GM08714 (cell line): Measurements from ENCODE around the gene RAD54L.

Source experiments
- H3K4me3 ChIP-seq: fragments of 200-500 bp; sonication (Bioruptor generic); 2 replicates; pipeline ENCODE4 v1.5.1; 2014; ENCODE audit warnings: mild to moderate bottlenecking, low read length, inconsistent platforms
- ZNF274 ChIP-seq: IDR thresholded peaks from 2 replicates; pipeline ENCODE4 v1.6.1; 2012; ENCODE audit warnings: mild to moderate bottlenecking, low read depth, low read length

Gene RAD54L

GRCh38 chr1:46247436-46248121 is at the start of gene RAD54L:
Gene RAD54L, plus strand, starts transcription at chr1:46247763. Its CDS starts 643 bp downstream, at chr1:46248406.
- TF ChIP-seq ZNF274 = no peak

DNA sequence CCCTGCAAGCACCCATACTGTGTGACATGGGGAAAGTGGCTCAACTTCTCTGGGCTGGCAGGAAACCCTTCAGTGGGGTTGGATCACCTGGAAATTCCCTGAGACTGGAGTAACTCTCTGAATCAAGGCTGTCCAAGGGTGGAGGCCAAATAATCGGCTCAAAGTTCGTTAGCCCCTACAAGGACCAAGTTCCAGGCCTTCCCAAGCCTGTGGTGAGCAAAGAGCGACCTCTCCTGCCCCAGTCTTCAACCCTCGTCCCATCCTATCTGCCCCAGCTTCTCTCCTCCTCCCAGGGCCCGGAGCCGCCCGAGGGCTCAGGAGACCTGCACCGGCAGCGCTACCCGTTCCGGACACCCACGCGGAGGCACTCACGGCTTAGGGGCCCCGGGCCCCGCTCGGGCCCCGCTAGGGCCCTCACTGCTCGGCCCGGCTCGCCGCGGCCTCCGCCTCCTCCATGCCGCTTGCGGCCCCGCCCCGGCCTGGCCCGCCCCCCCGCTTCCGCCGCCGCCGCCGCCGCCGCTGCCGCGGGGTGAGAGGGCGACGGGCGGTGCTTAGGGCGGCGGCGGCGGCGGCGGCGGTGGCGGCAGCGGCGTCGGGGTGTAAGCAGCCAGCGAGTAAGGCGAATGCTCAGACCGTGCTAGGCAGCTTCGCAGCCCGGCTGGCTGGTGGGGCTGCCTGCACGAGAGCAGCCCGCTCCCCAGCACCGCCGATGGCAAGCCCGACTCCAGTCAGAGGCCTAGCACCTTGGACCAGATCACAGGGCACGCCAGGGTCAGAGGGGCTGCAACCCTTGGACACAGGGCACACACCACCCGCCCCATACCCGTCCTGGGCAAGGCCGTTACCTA is 49.4 kb upstream of the RAD54L start, which contains the start of gene POMGNT1:
Gene POMGNT1 (minus strand): TSS at position 471 of the 848 bp plus-strand sequence. CDS start 613 bp downstream, outside the sequence.
- TF ChIP-seq ZNF274 = no peak

More at GRCh38 chr1:46247436-46248121, at the start of gene RAD54L:
- H3K4me3 ChIP-seq = peak within 1 kb of the TSS; percentile 80

GRCh38 chr1:46199233-46199749 is 48.3 kb upstream of the RAD54L start:
- no peak for TF ChIP-seq ZNF274
- H3K4me3 ChIP-seq = peak overlapping the region; percentile 89; the same call in 1 of the 2 replicates

More for the DNA sequence above, 49.4 kb upstream of the RAD54L start, which contains the start of gene POMGNT1:
- H3K4me3 ChIP-seq = peak within 1 kb of the TSS; percentile 89

DNA sequence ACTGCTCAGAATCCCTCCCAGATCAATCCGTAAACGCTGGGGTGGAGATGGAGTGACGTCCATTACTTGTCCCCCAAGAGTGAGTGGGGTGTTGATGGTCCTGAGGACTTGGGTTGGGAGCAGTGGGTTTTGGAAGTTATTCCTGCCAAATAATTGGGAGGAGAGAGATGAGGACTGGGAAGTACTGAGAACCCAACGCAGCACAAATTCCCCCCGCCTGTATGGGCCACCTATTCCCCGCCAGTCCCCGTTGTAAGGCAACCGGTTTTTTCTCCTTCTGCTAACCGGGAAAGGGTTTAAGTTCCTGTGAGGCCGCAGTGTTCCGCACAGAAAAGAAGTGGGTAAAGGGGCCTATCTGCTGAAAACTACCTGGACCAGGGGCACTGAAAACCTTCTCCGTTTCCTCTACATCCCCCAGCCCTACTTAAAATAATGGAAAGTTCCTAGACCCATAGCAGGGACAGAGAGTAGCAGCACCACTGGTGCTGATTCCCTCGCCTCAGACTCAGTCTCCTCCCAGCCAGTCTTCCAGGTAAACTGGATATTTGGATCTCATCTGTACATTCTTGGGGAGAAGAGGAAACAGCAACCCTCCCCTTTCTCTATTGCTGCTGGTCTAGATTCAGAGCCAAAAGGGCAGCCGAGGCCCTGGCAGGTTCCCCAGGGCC is 43.7 kb upstream of the RAD54L start:
- no peak for TF ChIP-seq ZNF274
- no peak overlapping the region for H3K4me3 ChIP-seq

GRCh38 chr1:46204406-46204742 is 43.2 kb upstream of the RAD54L start:
- no peak for TF ChIP-seq ZNF274
- H3K4me3 ChIP-seq = no peak overlapping the region

DNA sequence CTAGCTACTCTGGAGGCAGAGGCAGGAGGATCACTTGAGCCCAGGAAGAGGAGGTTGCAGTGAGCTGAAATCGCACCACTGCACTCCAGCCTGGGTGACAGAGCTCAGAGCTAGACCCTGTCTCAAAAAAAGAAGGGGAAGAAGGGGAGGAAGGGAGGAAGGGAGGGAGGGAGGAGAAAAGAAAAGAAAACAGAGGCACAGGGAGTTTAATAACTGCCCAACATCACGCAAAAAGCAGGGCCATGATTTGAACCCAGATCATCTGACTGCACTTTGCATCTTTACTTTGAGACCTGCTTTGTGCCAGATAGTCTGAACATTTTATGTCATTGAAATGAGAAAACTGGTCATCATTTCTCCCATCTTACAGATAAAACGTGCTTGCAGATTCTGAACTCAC is 42.4 kb upstream of the RAD54L start:
- no peak for TF ChIP-seq ZNF274
- H3K4me3 ChIP-seq = no peak overlapping the region

GRCh38 chr1:46205791-46206190 is 41.8 kb upstream of the RAD54L start:
- TF ChIP-seq ZNF274 = no peak
- H3K4me3 ChIP-seq = no peak overlapping the region

DNA sequence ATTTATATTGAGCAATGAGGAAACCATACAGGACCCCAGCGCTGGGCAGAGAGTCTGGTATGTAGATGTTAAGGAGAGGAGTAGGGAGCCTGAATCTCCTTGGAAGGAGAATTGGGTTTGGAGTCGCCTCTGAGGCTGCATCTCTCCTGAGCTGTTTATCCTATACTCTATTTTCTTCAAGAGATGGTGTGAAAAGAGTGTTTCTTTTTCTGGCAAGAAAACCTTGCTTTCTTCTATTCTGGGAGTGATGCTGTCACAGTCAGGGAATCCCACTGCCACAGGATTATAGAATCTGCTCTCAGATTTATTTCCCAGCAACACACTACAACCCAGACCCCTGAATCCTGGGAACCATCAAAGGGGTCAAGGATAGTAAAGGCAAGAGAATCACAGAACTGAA is 41.2 kb upstream of the RAD54L start:
- H3K4me3 ChIP-seq = no peak overlapping the region
- TF ChIP-seq ZNF274 = no peak

GRCh38 chr1:46210561-46210960 is 37.0 kb upstream of the RAD54L start:
- TF ChIP-seq ZNF274 = no peak
- no peak overlapping the region for H3K4me3 ChIP-seq

- TF ChIP-seq ZNF274 = no peak
- no peak overlapping the region for H3K4me3 ChIP-seq
These were observed 36.5 kb upstream of the RAD54L start for GRCh38 chr1:46211051-46211450.

DNA sequence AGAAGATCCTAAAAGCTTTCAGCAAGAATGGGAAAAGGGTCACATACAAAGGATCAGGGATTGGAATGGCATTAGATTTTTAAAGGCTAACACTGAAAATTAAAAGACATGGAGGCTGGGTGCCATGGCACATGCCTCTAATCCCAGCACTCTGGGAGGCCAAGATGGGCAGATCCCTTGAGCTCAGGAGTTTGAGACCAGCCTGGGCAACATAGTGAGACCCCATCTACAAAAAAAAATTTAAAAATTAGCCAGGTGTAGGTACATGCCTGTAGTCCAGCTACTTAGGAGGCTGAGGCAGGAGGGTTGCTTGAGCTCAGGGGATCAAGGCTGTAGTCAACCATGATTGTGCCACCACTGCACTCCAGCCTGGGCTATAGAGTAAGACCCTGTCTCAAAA is 32.1 kb upstream of the RAD54L start:
- TF ChIP-seq ZNF274 = no peak
- H3K4me3 ChIP-seq = no peak overlapping the region

GRCh38 chr1:46218443-46218842 is 29.1 kb upstream of the RAD54L start:
- no peak overlapping the region for H3K4me3 ChIP-seq
- no peak for TF ChIP-seq ZNF274

DNA sequence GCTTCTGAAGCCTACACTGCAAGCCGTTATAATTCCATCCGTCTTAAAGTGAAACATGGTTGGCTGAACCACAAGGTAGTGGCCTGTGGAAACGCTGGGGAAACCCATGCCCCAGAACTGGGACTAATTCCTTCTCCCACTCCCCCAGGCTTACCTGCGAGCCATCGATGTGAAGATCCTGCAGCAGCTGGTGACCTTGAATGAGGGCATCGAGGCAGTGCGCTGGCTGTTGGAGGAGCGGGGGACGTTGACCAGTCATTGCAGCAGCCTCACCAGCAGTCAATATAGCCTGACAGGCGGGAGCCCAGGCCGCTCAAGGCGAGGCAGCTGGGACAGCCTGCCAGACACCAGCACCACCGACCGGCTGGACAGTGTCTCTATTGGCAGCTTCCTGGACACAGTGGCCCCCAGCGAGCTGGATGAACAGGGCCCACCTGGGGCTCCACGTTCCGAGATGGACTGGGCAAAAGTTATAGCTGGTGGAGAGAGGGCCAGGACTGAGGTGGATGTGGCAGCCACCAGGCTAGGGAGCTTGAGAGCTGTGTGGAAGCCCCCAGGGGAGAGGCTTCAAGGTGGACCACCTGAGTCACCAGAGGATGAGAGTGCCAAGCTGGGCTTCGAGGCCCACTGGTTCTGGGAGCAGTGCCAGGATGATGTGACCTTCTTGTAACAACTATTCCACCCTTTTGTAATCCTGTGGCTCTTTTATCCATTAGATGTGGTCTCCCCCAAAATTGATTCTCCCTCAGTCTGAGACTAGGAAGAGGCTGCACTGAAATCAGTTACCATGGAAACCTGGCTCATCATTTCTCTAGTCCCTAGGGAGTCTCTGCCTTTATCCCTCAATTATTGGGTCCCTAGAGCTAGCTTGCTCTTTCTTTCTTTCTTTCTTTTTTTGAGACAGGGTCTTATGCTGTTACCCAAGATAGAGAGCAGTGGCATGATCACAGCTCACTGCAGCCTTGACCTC is 27.7 kb upstream of the RAD54L start:
- H3K4me3 ChIP-seq = no peak overlapping the region
- no peak for TF ChIP-seq ZNF274
